GM18907 (cell line): ENCODE data around the gene TBC1D1.

Experiments used
- ATAC-seq: cut with Tn5 transposase; IDR thresholded peaks from one replicate; pipeline ENCODE4 v1.9.1; 2021; ENCODE audit warnings: mild to moderate bottlenecking, moderate library complexity; ENCODE audit not compliant: unreplicated experiment

The TBC1D1 gene

DNA sequence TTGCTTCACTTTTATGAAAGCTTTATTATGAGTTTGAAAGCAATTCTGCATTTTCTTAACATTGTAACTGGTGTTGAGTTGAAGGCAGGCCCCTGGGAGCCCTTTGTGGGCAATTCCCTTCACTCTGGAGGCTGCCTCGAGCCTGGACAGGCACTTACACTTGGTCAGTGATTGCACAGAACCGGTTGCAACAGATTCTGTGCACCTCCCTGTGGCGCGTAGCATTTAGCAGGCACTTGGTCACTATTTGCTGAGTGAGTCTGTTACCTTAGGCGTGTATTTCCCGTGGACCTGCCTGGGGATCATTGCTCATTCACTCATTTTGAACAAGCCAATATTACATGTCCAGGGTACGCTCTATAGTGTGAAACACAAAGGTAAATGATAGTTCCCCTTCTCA lies 149.7 kb downstream of the TBC1D1 start:
- no peak for ATAC-seq

DNA sequence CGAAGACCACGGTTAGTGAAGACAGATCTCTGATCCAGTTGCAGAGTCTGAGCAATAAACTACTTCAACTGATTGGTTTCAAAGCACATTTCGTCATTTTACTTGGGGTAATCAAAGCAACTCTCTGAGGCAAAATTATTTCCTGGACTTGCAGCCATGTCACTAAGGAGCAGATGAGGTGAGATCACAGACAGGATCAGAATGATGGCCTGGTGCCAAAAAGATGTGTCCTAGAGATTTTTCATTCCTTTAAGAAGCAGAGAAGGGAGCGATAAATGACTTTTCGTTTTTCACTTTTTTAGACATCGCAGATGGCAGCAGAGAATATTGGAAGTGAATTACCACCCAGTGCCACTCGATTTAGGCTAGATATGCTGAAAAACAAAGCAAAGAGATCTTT lies 153.2 kb downstream of the TBC1D1 start:
- no peak for ATAC-seq

DNA sequence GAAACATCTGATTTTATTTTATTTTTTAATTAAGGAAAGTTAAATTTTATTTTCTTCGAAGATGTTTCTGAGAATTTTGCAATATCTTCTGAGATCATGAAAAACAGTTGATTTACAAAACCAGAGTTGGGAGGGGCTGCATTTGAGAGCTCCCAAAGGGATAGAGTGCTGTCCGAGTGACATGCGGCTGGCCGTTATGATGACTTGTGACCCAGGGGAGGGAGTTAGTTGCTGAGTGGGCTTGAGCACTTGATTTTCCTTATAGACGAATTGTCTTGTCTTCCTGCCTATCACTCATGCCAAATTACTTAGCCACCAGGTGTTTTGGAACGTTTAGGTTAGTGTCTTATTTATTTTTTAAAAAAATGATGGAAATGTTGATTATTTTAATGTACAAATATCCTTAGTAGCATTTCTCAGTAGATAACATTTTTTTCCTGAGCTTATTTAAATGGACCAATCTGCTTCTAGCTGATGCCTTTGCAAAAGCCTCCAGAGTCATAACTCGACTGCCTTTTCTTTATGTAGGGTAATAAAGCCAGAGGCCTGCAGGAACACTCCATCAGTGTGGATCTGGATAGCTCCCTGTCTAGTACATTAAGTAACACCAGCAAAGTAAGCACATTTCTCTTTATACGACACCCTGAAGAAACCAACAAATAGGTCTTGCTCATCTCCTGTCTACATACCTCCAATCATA lies 154.6 kb downstream of the TBC1D1 start:
- ATAC-seq, result no peak

- ATAC-seq, result no peak
Observed at GRCh38 chr4:38046727-38047489, 156.0 kb downstream of the TBC1D1 start.

- no peak for ATAC-seq
Observed at GRCh38 chr4:38049545-38050170, 158.8 kb downstream of the TBC1D1 start.

DNA sequence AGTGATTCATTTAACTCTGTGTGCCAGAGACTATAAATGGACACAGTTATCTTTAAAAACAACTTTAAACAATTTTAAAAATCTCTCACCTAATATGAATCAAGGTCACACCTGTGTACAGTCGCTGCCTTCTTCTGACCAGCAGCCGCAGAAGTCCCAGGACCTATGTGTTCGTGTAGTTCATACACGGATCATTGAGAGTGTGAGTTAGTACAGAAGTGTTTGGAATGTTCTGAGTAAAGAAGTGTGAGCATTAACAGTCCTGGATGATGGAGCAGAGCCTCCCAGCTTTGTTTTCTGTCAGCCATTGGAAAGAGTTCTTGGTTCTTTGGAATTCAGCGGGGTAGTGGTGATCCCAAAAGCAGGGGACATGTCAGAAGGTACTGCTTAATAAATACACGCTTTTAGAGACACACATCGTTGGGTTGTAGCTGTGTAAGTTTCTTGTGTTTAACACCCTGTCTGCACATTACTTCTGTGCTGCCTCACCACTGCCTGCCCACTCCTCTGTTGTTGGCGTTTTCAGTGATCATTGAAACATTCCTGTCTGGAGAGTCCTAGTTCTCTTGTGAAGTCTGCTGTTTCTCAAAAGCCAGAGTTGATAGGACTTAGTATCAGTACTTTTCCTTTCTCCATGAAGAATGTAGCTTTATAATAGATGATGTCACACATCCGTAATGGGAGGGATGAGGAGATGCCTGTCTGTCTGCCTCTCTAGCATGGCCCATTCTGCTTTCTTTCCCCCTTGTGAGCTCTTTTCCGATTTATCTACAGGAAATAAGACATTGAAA lies 159.9 kb downstream of the TBC1D1 start:
- ATAC-seq, result no peak

GRCh38 chr4:38055566-38055965 lies 164.7 kb downstream of the TBC1D1 start:
- no peak for ATAC-seq

DNA sequence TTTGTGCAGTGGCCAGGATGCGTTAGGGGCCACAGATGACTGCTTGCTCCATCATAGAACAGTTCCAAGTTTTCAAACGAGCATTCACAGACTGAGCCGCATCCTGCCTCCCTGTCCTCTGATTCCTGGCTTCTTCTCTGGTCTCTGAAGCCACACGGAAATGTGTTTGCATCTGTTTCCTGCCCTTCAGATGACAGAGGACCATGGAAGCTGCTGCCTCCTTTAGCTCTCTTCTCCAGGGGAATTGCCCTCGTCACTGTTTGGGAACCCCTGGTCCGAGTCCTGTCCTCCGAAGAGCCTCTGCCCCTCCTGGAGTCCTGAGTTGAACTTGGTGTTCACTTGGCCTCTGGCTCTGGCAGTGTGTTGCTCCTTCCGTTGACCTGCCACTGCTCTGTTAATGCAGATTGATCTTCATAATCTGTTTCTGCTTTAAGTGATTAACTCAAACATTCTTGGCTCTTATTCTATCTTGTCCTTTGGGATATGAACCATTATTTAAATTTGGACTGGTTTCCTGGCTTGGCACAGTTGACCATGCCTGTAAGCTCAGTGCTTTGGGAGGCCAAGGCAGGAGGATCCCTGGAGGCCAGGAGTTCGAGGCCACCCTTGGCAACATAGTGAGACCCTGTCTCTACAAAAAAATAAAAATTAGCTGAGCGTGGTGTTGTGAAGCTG lies 165.3 kb downstream of the TBC1D1 start:
- ATAC-seq, result no peak

DNA sequence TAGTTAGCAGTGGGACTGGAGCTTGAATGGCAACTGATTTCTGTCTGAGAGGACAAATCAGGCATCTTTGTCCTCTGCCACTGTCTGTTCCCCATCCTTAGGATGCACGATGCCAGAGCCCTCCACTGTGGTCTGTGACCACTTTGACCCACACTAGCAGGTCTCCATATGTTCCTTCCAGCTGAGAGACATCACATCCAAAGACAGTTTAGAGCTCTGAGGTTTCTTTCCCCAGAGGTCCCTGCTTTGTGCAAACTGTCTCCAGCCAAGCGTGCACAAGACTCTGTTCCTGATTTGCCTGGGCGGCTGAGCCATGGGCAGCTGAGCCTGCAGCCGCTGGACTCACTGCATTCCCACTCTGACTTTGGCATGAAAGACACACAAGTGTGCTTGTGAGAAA lies 167.3 kb downstream of the TBC1D1 start:
- ATAC-seq, result no peak

DNA sequence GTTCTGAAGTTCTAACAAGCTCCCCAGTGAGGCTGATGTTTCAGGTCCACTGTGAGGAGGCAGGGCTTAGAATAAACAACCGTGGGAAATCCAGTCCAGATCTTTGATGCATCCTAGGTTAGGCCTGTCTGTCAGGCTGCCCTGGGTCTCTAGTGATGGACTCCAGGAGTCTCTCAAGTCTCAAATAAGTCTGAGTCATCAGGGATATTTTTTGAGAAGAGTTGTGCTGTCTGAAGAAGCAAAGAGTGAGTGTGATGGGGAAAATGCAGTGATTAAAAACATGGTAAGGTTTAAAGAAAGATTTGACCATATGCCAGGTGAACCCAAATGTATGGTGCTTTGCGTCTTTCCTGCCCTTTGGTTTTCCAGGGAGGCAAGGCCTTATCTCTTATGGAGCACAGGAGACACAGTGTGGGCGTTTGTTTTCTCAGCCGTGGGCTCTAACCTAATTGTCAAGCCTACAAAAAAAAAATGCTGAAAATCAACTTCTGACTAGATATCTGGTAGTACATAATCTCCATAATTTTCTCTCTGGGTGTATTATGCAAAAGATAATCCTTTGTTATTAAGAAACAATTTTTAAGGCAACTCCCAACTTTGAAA lies 170.0 kb downstream of the TBC1D1 start:
- no peak for ATAC-seq

- peak; percentile 68 for ATAC-seq
Observed at GRCh38 chr4:38062088-38062775, 171.3 kb downstream of the TBC1D1 start.

- no peak for ATAC-seq
Observed at GRCh38 chr4:38062776-38063097, 171.9 kb downstream of the TBC1D1 start.

DNA sequence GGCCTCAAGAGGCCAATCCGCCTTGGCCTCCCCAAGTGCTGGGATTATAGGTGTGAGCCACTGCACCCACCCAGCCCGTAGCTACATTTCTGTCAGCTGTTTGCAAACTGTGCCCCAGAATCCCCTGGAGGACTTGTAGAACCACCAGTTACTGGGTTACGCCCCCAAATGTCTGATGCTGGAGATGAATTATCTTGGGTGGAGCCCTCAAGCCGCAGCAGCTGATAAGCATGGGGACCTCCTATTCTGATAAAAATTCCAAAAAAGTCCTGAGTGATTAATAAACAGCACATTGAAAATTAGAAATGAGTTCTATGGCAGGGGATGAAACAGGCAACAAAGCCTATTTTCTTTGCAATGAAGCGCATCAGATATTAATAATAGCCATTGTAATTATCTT lies 174.3 kb downstream of the TBC1D1 start:
- no peak for ATAC-seq

DNA sequence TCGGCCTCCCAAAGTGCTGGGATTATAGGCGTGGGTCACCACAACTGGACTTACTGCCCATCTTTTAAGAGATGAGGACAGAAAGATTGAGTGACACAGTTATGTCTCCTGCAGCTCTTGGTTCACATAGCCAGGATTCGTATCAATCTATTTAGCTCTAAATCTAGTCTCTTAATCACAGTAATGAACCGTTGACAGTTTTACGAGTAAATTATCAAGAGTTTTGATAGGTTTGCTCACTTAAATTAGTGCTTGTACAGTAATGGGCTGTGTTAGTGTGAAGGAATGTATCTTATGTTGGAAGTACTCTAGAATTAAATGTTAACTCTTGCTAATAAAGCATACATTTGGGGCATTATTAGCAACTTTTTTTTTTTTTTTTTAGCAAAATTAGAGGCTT lies 175.0 kb downstream of the TBC1D1 start:
- ATAC-seq, result no peak

DNA sequence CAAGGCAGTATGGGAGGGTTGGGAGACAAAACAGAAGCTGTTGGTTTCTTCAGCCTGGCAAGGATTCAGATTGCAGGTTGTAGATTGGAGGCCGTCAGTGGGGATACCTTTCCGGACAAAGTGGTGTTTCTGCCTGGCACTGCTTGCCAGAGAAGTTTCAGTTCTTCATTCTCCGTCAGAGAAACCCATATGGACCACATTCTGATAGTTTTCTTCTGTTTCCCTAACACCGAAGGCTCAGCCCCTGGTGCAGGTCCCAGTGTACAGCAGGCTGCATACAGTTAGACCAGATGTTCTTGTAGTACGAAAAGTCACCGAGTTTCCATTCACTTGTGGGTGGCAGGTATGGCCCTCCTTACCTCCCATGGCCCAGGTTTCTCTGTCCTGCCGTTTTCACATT lies 176.6 kb downstream of the TBC1D1 start:
- no peak for ATAC-seq

DNA sequence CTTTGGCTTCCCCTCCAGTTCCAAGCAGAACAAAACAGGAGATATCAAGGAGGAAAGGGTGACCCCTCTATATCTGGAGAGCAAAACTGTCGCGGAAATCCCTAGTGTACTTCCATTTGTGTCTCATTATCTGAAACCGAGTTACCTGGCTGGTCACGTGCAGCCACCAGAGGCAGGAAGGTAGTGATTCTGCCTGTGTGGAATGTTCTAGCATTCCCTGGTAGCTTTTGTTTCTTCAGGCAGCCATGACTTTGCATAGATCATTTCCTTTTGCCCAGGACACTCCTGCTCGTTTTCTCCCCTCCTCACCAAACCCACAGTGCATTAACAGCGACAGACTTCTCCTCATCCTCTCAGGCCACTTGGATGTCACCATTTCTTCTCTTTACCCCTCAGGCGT lies 177.2 kb downstream of the TBC1D1 start:
- no peak for ATAC-seq

GRCh38 chr4:38069271-38069760 lies 178.4 kb downstream of the TBC1D1 start:
- ATAC-seq, result no peak

- no peak for ATAC-seq
Observed at GRCh38 chr4:38071801-38072431, 181.0 kb downstream of the TBC1D1 start.

DNA sequence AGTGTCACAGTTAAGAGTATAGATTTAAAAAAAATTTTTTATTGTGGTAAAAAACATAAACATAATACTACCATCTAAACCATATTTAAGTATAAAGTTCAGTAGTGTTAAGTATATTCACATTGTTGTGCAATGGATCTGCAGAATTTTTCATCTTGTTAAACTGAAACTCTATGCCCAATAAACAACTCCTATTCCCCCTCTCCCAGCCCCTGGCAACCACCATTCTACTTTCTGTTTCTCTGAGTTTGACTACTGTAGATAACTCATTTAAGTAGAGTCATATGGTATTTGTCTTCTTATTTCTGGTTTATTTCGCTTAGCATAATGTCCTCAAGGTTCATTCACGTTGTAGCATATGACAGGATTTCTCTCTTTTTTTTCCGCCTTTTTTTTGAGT lies 181.7 kb downstream of the TBC1D1 start:
- no peak for ATAC-seq
